Fibroblast of mammary gland (primary cell): ENCODE data around the gene TBC1D22B.

ENCODE experiments used
- DNase-seq: peaks from one replicate; pipeline ENCODE4 v3.0.0-alpha.2; 2010; ENCODE audit warnings: low read depth
- H3K4me3 ChIP-seq: 2 replicates; pipeline ENCODE4 v1.5.1; 2011; ENCODE audit warnings: low read depth, mild to moderate bottlenecking, low read length, moderate library complexity; ENCODE audit not compliant: control insufficient read depth
- TF ChIP-seq, protein P1 (sequence below): conservative IDR thresholded peaks from 2 replicates; pipeline ENCODE4 v1.5.1; 2011; ENCODE audit warnings: low read depth, low read length, inconsistent platforms; ENCODE audit not compliant: control insufficient read depth, insufficient read depth

Gene TBC1D22B

GRCh38 chr6:37381579-37381978, 124.0 kb downstream of the TBC1D22B start:
- TF ChIP-seq, protein P1, sequence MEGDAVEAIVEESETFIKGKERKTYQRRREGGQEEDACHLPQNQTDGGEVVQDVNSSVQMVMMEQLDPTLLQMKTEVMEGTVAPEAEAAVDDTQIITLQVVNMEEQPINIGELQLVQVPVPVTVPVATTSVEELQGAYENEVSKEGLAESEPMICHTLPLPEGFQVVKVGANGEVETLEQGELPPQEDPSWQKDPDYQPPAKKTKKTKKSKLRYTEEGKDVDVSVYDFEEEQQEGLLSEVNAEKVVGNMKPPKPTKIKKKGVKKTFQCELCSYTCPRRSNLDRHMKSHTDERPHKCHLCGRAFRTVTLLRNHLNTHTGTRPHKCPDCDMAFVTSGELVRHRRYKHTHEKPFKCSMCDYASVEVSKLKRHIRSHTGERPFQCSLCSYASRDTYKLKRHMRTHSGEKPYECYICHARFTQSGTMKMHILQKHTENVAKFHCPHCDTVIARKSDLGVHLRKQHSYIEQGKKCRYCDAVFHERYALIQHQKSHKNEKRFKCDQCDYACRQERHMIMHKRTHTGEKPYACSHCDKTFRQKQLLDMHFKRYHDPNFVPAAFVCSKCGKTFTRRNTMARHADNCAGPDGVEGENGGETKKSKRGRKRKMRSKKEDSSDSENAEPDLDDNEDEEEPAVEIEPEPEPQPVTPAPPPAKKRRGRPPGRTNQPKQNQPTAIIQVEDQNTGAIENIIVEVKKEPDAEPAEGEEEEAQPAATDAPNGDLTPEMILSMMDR: peak; percentile 72
- no peak overlapping the region for H3K4me3 ChIP-seq
- DNase-seq: peak; percentile 67
